GM23338 (cell line): ENCODE measurements around the gene FAM81A. TPM values are rescaled to one million over a fixed set of nuclear protein-coding genes. Genes with fewer than 3 reads are reported as not detected.

Source experiments
- ATAC-seq: fragments of 200-7000 bp; cut with Tn5 transposase; 3 replicates; pipeline ENCODE4 v1.9.1; 2020
- DNase-seq: peaks from one replicate; pipeline ENCODE4 v3.0.0-alpha.2; 2015; ENCODE audit warnings: low spot score
- H2AFZ ChIP-seq: fragments of 200-600 bp; sonication (generic); 2 replicates; pipeline ENCODE4 v1.8.0; 2016; ENCODE audit warnings: antibody characterized with exemption, mild to moderate bottlenecking, moderate library complexity
- H3F3A ChIP-seq: fragments of 200-600 bp; sonication (generic); replicated peaks from 2 replicates; pipeline ENCODE4 v1.8.0; 2017; ENCODE audit warnings: antibody characterized with exemption, mixed run types, low read depth
- H3K27ac ChIP-seq: fragments of 200-600 bp; sonication (generic); 2 replicates; pipeline ENCODE4 v1.6.1; 2016; ENCODE audit warnings: low read depth
- H3K27me3 ChIP-seq: fragments of 200-600 bp; sonication (generic); 2 replicates; pipeline ENCODE4 v1.8.0; 2016; ENCODE audit warnings: mild to moderate bottlenecking, mixed run types, moderate library complexity; ENCODE audit not compliant: insufficient read depth
- H3K36me3 ChIP-seq: fragments of 200-600 bp; sonication (generic); 2 replicates; pipeline ENCODE4 v1.8.0; 2016; ENCODE audit warnings: mild to moderate bottlenecking; ENCODE audit not compliant: insufficient read depth
- H3K4me1 ChIP-seq: fragments of 200-600 bp; sonication (generic); 2 replicates; pipeline ENCODE4 v1.8.0; 2016; ENCODE audit warnings: mild to moderate bottlenecking, moderate library complexity; ENCODE audit not compliant: insufficient read depth
- H3K4me2 ChIP-seq: fragments of 200-600 bp; sonication (generic); 2 replicates; pipeline ENCODE4 v1.7.1; 2017; ENCODE audit warnings: mixed run types
- H3K4me3 ChIP-seq: fragments of 200-600 bp; sonication (generic); 2 replicates; pipeline ENCODE4 v1.6.1; 2016; ENCODE audit warnings: mixed run types
- H3K79me2 ChIP-seq: fragments of 200-600 bp; sonication (generic); replicated peaks from 2 replicates; pipeline ENCODE4 v1.8.0; 2017; ENCODE audit warnings: mild to moderate bottlenecking; ENCODE audit not compliant: insufficient read depth
- H3K9me2 ChIP-seq: fragments of 200-600 bp; sonication (generic); 2 replicates; pipeline ENCODE4 v1.8.0; 2017; ENCODE audit not compliant: insufficient read depth
- H4K20me1 ChIP-seq: fragments of 200-600 bp; sonication (generic); replicated peaks from 2 replicates; pipeline ENCODE4 v1.8.0; 2017; ENCODE audit warnings: mild to moderate bottlenecking; ENCODE audit not compliant: insufficient read depth
- H3K27ac Mint-ChIP-seq: 2 replicates; pipeline ENCODE4 v1.8.0; 2020; ENCODE audit warnings: inconsistent platforms, mild to moderate bottlenecking, moderate library complexity, mixed read lengths
- H3K27me3 Mint-ChIP-seq: 3 replicates; pipeline ENCODE4 v1.8.0; 2022; ENCODE audit warnings: low read depth, mild to moderate bottlenecking, moderate library complexity, mixed read lengths, inconsistent platforms; ENCODE audit not compliant: insufficient read depth, poor library complexity
- H3K36me3 Mint-ChIP-seq: 3 replicates; pipeline ENCODE4 v1.8.0; 2021; ENCODE audit warnings: low read depth, mild to moderate bottlenecking, inconsistent platforms, moderate library complexity, mixed read lengths
- H3K4me1 Mint-ChIP-seq: 3 replicates; pipeline ENCODE4 v1.8.0; 2020; ENCODE audit warnings: mild to moderate bottlenecking, inconsistent platforms, mixed read lengths
- H3K4me3 Mint-ChIP-seq: 3 replicates; pipeline ENCODE4 v1.8.0; 2021; ENCODE audit warnings: moderate library complexity, mild to moderate bottlenecking, inconsistent platforms, mixed read lengths
- H3K9me3 Mint-ChIP-seq: 3 replicates; pipeline ENCODE4 v1.8.0; 2020; ENCODE audit warnings: moderate library complexity, mild to moderate bottlenecking, inconsistent platforms, mixed read lengths
- CREB1 ChIP-seq: fragments of 250-450 bp; sonication (Bioruptor Pico); IDR thresholded peaks from 2 replicates; pipeline ENCODE4 v1.5.0; 2020; ENCODE audit warnings: low read depth, mild to moderate bottlenecking, moderate library complexity
- EZH2 ChIP-seq: fragments of 200-600 bp; sonication (generic); IDR thresholded peaks from one replicate; pipeline ENCODE4 v1.8.0; 2017; ENCODE audit warnings: antibody characterized with exemption, mild to moderate bottlenecking, low read depth; ENCODE audit not compliant: unreplicated experiment
- EZH2phosphoT487 ChIP-seq: fragments of 200-600 bp; sonication (generic); IDR thresholded peaks from one replicate; pipeline ENCODE4 v1.8.1; 2018; ENCODE audit warnings: antibody characterized with exemption; ENCODE audit not compliant: unreplicated experiment
- JUNB ChIP-seq: IDR thresholded peaks from one replicate; pipeline ENCODE4 v1.6.1; 2016; ENCODE audit warnings: antibody characterized with exemption; ENCODE audit not compliant: unreplicated experiment
- NANOG ChIP-seq: IDR thresholded peaks from 2 replicates; pipeline ENCODE4 v1.6.1; 2016; ENCODE audit warnings: antibody characterized with exemption, borderline replicate concordance
- POLR2AphosphoS5 ChIP-seq: IDR thresholded peaks from 2 replicates; pipeline ENCODE4 v1.6.1; 2016; ENCODE audit warnings: antibody characterized with exemption, low read depth
- REST ChIP-seq: IDR thresholded peaks from one replicate; pipeline ENCODE4 v1.6.1; 2018; ENCODE audit warnings: antibody characterized with exemption; ENCODE audit not compliant: unreplicated experiment
- STAT1 ChIP-seq: IDR thresholded peaks from one replicate; pipeline ENCODE4 v1.6.1; 2016; ENCODE audit warnings: antibody characterized with exemption; ENCODE audit not compliant: unreplicated experiment
- ZNF462 ChIP-seq: fragments of 250-450 bp; sonication (Bioruptor Pico); IDR thresholded peaks from 2 replicates; pipeline ENCODE4 v1.5.0; 2020; ENCODE audit warnings: mild to moderate bottlenecking, moderate library complexity
- polyA plus RNA-seq: library from polyadenylated mRNA; unstranded; fragments of >200 nt; fragmentation: Nextera tagmentation; extraction: Ambion mirVana; gene quantifications from 2 replicates; pipeline ENCODE4 v1.2.1, GENCODE V29; 2016
- total RNA-seq: library from RNA; depleted of rRNA; stranded (reverse); fragments of >200 nt; shearing (Covaris generic); gene quantifications from 2 replicates; pipeline ENCODE4 v1.2.3, GENCODE V29; 2014

FAM81A gene
- total and polyA plus RNA-seq, 2 experiments from 2014 or later: 0.73 to 4.1 TPM

- Mint-ChIP-seq H3K4me1 (no peaks in the 10 kb centered on the region), H3K36me3 (no peaks in the 10 kb centered on the region), H3K9me3 (no peaks in the 10 kb centered on the region), H3K4me3 (no peak overlapping the region), H3K27ac (no peak overlapping the region), H3K27me3 (no peaks in the 10 kb centered on the region)
- no peak overlapping the region for H3K4me2 ChIP-seq
- no peak overlapping the region for H2AFZ ChIP-seq
- H3K27me3 ChIP-seq: no peaks in the 10 kb centered on the region
- no peak overlapping the region for H3K4me3 ChIP-seq
- H3K4me1 ChIP-seq: no peaks in the 10 kb centered on the region
- no peaks in the 10 kb centered on the region for H3K79me2 ChIP-seq
- no peaks in the 10 kb centered on the region for H3K36me3 ChIP-seq
- H4K20me1 ChIP-seq: no peaks in the 10 kb centered on the region
- H3K9me2 ChIP-seq: no peaks in the 10 kb centered on the region
- no peak for TF ChIP-seq ZNF462
- no peak for TF ChIP-seq EZH2phosphoT487
- TF ChIP-seq STAT1: no peak
- no peak for TF ChIP-seq CREB1 (CRISPR knock-in tag)
- no peak for TF ChIP-seq EZH2
- H3F3A ChIP-seq: no peaks in the 10 kb centered on the region
- ATAC-seq: no peak
- DNase-seq: no peak
- no peak overlapping the region for H3K27ac ChIP-seq
These were observed 119.6 kb downstream of the FAM81A start for GRCh38 chr15:59557581-59557980.

DNA sequence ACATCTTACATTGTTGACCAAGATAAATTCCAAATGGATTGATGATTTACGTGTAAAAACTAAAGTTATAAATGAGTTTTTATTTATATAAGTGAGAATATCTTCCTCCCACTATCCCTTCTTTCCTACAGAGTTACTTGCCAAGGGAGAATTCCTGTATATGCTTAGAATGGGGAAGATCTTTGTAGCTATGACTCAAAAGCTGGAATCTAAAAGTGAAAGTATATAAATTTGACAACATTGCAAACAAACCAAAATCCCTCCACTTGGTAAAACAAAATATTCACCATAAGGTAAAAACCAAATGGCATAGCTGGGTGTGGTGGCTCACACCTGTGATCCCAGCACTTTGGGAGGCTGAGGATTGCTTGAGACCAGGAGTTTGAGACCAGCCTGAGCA, 120.9 kb downstream of the FAM81A start:
- Mint-ChIP-seq H3K27ac (no peak overlapping the region), H3K9me3 (no peaks in the 10 kb centered on the region), H3K36me3 (no peaks in the 10 kb centered on the region), H3K4me3 (no peak overlapping the region), H3K27me3 (no peaks in the 10 kb centered on the region), H3K4me1 (no peaks in the 10 kb centered on the region)
- no peaks in the 10 kb centered on the region for H3K27me3 ChIP-seq
- H3K79me2 ChIP-seq: no peaks in the 10 kb centered on the region
- H3K27ac ChIP-seq: no peak overlapping the region
- no peaks in the 10 kb centered on the region for H3K36me3 ChIP-seq
- H3F3A ChIP-seq: no peaks in the 10 kb centered on the region
- no peak overlapping the region for H3K4me2 ChIP-seq
- no peak for DNase-seq
- no peaks in the 10 kb centered on the region for H3K4me1 ChIP-seq
- no peaks in the 10 kb centered on the region for H4K20me1 ChIP-seq
- H3K4me3 ChIP-seq: no peak overlapping the region
- H3K9me2 ChIP-seq: no peaks in the 10 kb centered on the region
- ATAC-seq: no peak
- H2AFZ ChIP-seq: 0 out of 2 replicates have a peak overlapping the region, but pooled peaks have one; percentile 10
- TF ChIP-seq POLR2AphosphoS5: no peak
- TF ChIP-seq REST: no peak
- no peak for TF ChIP-seq CREB1 (CRISPR knock-in tag)
- no peak for TF ChIP-seq NANOG
- no peak for TF ChIP-seq JUNB
- no peak for TF ChIP-seq EZH2phosphoT487
- no peak for TF ChIP-seq STAT1
- TF ChIP-seq EZH2: no peak
